ENCODE data around the gene APLN.

GRCh38 chrX:129695937-129696336, 41.2 kb upstream of the APLN start:
- no peak for TF ChIP-seq REST (tag by site-specific recombination; IDR thresholded peaks at IDR 0.05)
- TF ChIP-seq CTCF (tag by site-specific recombination; IDR thresholded peaks at IDR 0.05): no peak
- no peak for TF ChIP-seq PATZ1 (tag by site-specific recombination; IDR thresholded peaks at IDR 0.05)
- no peak for TF ChIP-seq YY1 (tag by site-specific recombination; IDR thresholded peaks at IDR 0.05)
- no peak for TF ChIP-seq ZNF157 (tag by site-specific recombination; IDR thresholded peaks at IDR 0.05)
- no peak for TF ChIP-seq ZBTB20 (tag by site-specific recombination; IDR thresholded peaks at IDR 0.05)
- no peak for TF ChIP-seq ZNF529 (tag by site-specific recombination; IDR thresholded peaks at IDR 0.05; ENCODE audit: insufficient replicate concordance)
- no peak for TF ChIP-seq ZNF670 (tag by site-specific recombination; IDR thresholded peaks at IDR 0.05; ENCODE audit: low read depth)
- TF ChIP-seq ZNF26 (tag by site-specific recombination; IDR thresholded peaks at IDR 0.05): no peak
- no peak for TF ChIP-seq ZNF140 (tag by site-specific recombination; IDR thresholded peaks at IDR 0.05)
- TF ChIP-seq ELK4 (IDR thresholded peaks at IDR 0.05; ENCODE audit: borderline replicate concordance, low read depth, low read length): no peak
- no peak for TF ChIP-seq PRDM6 (tag by site-specific recombination; IDR thresholded peaks at IDR 0.05)
